Gastrocnemius medialis (tissue), 4 donors: ENCODE results near the gene GBA3. TPM values are rescaled to one million over a fixed set of nuclear protein-coding genes. Genes with fewer than 3 reads are reported as not detected.

ENCODE experiments used
- ATAC-seq, 2 donors: fragments of 150-250 bp; one replicate each; pipeline ENCODE4 v1.9.1; 2016
- DNase-seq, 2 donors: peaks; one replicate each; pipeline ENCODE4 v3.0.0-alpha.2; 2019
- H3K27ac ChIP-seq, 4 donors: fragments of 200-600 bp; sonication (generic); 1 replicate in 1 of 4; 2 replicates in 3 of 4; pipeline ENCODE4 v1.5.1; 2016 to 2018; ENCODE audit warnings: mild to moderate bottlenecking in 2 of 4, moderate library complexity in 1 of 4
- H3K27me3 ChIP-seq, 3 donors: fragments of 200-600 bp; sonication (generic) in 2 of 3; 1 replicate in 1 of 3; 2 replicates in 2 of 3; pipeline versions ENCODE4 v1.5.1 to v1.6.0; 2016 to 2019; ENCODE audit warnings: mild to moderate bottlenecking in 1 of 3, moderate library complexity in 1 of 3
- H3K36me3 ChIP-seq, 2 donors: fragments of 200-600 bp; sonication (generic) in 1 of 2; one replicate each; pipeline ENCODE4 v1.5.1; 2017 to 2018
- H3K4me1 ChIP-seq, 2 donors: fragments of 200-600 bp; sonication (generic) in 1 of 2; one replicate each; pipeline ENCODE4 v1.5.1; 2016 to 2017; ENCODE audit warnings: mild to moderate bottlenecking in 2 of 2
- H3K4me3 ChIP-seq, 4 donors: fragments of 200-600 bp; sonication (generic) in 3 of 4; 1 replicate in 1 of 4; 2 replicates in 3 of 4; pipeline ENCODE4 v1.5.1; 2016 to 2019; ENCODE audit warnings: mild to moderate bottlenecking in 2 of 4
- H3K9me3 ChIP-seq, 3 donors: fragments of 200-600 bp; sonication (generic) in 2 of 3; 1 replicate in 1 of 3; 2 replicates in 2 of 3; pipeline ENCODE4 v1.5.1; 2016 to 2019
- CTCF ChIP-seq, 5 experiments: fragments of 450-650 bp in 3 of 5; fragments of 200-600 bp in 2 of 5; sonication (generic) in 2 of 5; IDR thresholded peaks in 4 of 5; conservative IDR thresholded peaks in 1 of 5; 1 replicate in 4 of 5; 2 replicates in 1 of 5; pipeline ENCODE4 v1.5.1; 2016 to 2019; ENCODE audit warnings: antibody characterized with exemption in 5 of 5, mild to moderate bottlenecking in 3 of 5, moderate library complexity in 3 of 5
- POLR2A ChIP-seq, 2 donors: fragments of 450-650 bp; IDR thresholded peaks; one replicate each; pipeline ENCODE4 v1.6.1; 2017; ENCODE audit warnings: antibody characterized with exemption in 2 of 2, mild to moderate bottlenecking in 2 of 2, moderate library complexity in 2 of 2
- in situ Hi-C, 4 donors: fragments of 200-750 bp; cut with MboI; loops; one replicate each; pipeline versions ENCODE4 v1.15.0 to v1.8.0; 2017; ENCODE audit warnings: low sequenced_read_pairs in 4 of 4
- intact Hi-C: fragments of 100-400 bp; cut with DNase I; formaldehyde crosslinking; loops from one replicate; pipeline ENCODE4 v1.15.1; 2023; ENCODE audit warnings: low total_unique reads
- total RNA-seq, 4 donors: library from RNA; depleted of rRNA; stranded (reverse); fragments of >200 nt; gene quantifications; one replicate each; pipeline versions ENCODE4 v1.1.0 to v1.2.3, GENCODE V29; 2016

Gene GBA3
- total RNA-seq, 4 donors from 2014 or later: 0.24 TPM; not detected in 3

GRCh38 chr4:22730021-22730420 lies 37.3 kb downstream of the GBA3 start:
- no peak for ATAC-seq
- intact Hi-C loops: no loop called here
- no peaks in the 10 kb centered on the region for H3K9me3 ChIP-seq
- no peak for DNase-seq
- no peaks in the 10 kb centered on the region for H3K27me3 ChIP-seq
- no peak overlapping the region for H3K27ac ChIP-seq
- in situ Hi-C loops: loop anchor here in 1 of 4 donors (25.0 kb wide), 1 partner anchor 93 kb away; no protein-coding TSS in a partner anchor
- H3K4me3 ChIP-seq: no peak overlapping the region
- H3K36me3 ChIP-seq: no peaks in the 10 kb centered on the region
- TF ChIP-seq POLR2A (IDR thresholded peaks at IDR 0.05): no peak
- TF ChIP-seq CTCF (IDR thresholded peaks at IDR 0.05 in 4 of 5, conservative IDR thresholded peaks at IDR 0.05 in 1 of 5): no peak
- H3K4me1 ChIP-seq: no peaks in the 10 kb centered on the region

DNA sequence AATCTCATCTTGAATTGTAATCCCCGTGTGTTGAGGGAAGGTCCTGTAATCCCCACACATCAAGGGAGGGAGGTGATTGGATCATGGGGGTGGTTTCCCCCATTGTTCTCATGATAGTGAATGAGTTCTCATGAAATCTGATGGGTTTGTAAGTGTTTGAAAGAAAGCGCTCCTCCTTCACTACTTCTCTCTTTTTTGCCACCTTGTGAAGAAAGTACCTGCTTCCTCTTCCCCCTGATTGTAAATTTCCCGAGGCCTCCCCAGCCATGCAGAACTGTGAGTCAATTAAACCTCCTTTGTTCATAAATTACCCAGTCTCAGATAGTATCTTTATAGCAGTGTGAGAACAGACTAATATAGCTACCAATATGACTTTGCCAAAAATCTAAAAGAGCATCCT lies 41.1 kb downstream of the GBA3 start:
- H3K9me3 ChIP-seq: no peaks in the 10 kb centered on the region
- H3K4me1 ChIP-seq: no peaks in the 10 kb centered on the region
- intact Hi-C loops: no loop called here
- no peaks in the 10 kb centered on the region for H3K27me3 ChIP-seq
- DNase-seq (no peak), ATAC-seq (no peak)
- H3K36me3 ChIP-seq: no peaks in the 10 kb centered on the region
- TF ChIP-seq POLR2A (IDR thresholded peaks at IDR 0.05) (no peak), CTCF (IDR thresholded peaks at IDR 0.05 in 4 of 5, conservative IDR thresholded peaks at IDR 0.05 in 1 of 5) (no peak)
- in situ Hi-C loops: loop anchor here in 1 of 4 donors (25.0 kb wide), 1 partner anchor 97 kb away; no protein-coding TSS in a partner anchor
- H3K27ac ChIP-seq: no peak overlapping the region
- H3K4me3 ChIP-seq: no peak overlapping the region

DNA sequence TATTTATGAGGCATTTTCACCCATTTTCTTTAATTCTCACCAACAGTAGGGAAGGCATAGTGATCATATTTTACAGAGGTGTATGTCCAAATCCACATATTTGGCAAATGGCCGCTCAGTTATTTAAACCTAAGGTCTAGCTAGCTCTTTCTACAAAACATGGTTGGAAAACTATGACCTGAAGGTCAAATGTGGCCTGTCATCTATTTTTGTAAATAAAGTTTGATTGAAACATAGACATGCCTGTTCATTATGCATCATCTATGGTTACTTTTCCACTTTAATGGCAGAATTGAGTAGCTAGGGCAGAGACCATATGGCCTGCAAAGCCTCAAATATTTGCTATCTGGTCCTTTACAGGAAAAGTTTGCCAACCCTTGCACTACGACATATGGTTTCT lies 44.2 kb downstream of the GBA3 start:
- Histone ChIP-seq H3K36me3 (no peaks in the 10 kb centered on the region), H3K9me3 (no peaks in the 10 kb centered on the region), H3K27ac (no peak overlapping the region), H3K4me1 (no peaks in the 10 kb centered on the region), H3K27me3 (no peaks in the 10 kb centered on the region), H3K4me3 (no peak overlapping the region)
- no peak for TF ChIP-seq POLR2A (IDR thresholded peaks at IDR 0.05)
- no peak for TF ChIP-seq CTCF (IDR thresholded peaks at IDR 0.05 in 4 of 5, conservative IDR thresholded peaks at IDR 0.05 in 1 of 5)
- no peak for ATAC-seq
- intact Hi-C loops (no loop called here), in situ Hi-C loops (loop anchor here in 1 of 4 donors (25.0 kb wide), 1 partner anchor 100 kb away; no protein-coding TSS in a partner anchor)
- DNase-seq: no peak

DNA sequence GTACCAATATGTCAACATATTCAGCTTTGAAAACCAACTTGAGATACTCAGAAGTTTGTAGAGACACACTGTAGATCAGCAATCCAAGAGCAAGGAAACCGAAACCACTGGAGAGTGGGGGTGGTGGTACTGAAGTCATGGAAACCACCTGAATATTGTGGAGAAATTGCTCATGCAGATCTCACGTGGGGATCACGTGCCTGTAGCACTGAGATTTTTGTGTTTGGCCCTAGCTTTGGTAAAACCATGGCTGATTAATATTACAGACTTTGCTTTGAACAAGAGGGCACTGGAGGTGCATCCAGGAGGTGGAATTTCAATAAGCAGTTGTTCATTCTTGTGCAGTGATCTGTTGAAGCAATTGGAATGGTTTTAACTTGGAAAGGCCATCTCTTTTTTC lies 47.2 kb downstream of the GBA3 start:
- intact Hi-C loops: no loop called here
- in situ Hi-C loops: loop anchor here in 1 of 4 donors (25.0 kb wide), 1 partner anchor 103 kb away; no protein-coding TSS in a partner anchor
- H3K27ac ChIP-seq: no peak overlapping the region
- no peaks in the 10 kb centered on the region for H3K4me1 ChIP-seq
- TF ChIP-seq CTCF (IDR thresholded peaks at IDR 0.05 in 4 of 5, conservative IDR thresholded peaks at IDR 0.05 in 1 of 5): no peak
- no peak for TF ChIP-seq POLR2A (IDR thresholded peaks at IDR 0.05)
- ATAC-seq (no peak), DNase-seq (no peak)
- no peaks in the 10 kb centered on the region for H3K27me3 ChIP-seq
- H3K36me3 ChIP-seq: no peaks in the 10 kb centered on the region
- no peak overlapping the region for H3K4me3 ChIP-seq
- no peaks in the 10 kb centered on the region for H3K9me3 ChIP-seq

GRCh38 chr4:22741744-22742143 lies 49.0 kb downstream of the GBA3 start:
- intact Hi-C loops (no loop called here), in situ Hi-C loops (loop anchor here in 1 of 4 donors (25.0 kb wide), 1 partner anchor 104 kb away; no protein-coding TSS in a partner anchor)
- no peak for ATAC-seq

More at GRCh38 chr4:22741744-22742143, 49.0 kb downstream of the GBA3 start:
- Histone ChIP-seq H3K36me3 (no peaks in the 10 kb centered on the region), H3K4me3 (no peak overlapping the region), H3K27me3 (no peaks in the 10 kb centered on the region), H3K9me3 (no peaks in the 10 kb centered on the region), H3K4me1 (no peaks in the 10 kb centered on the region), H3K27ac (no peak overlapping the region)
- no peak for DNase-seq
- TF ChIP-seq POLR2A (IDR thresholded peaks at IDR 0.05) (no peak), CTCF (IDR thresholded peaks at IDR 0.05 in 4 of 5, conservative IDR thresholded peaks at IDR 0.05 in 1 of 5) (no peak)
